ENCODE data around the gene MAP3K7.

MAP3K7 gene

GRCh38 chr6:90530882-90531281, 56.0 kb downstream of the MAP3K7 start:
- DNase-seq (ENCODE audit: low read depth in 2 of 2, low spot score in 1 of 2) = no peak

- no peak for DNase-seq (ENCODE audit: low read depth in 2 of 2, low spot score in 1 of 2)
Measured at GRCh38 chr6:90525421-90525820, 61.5 kb downstream of the MAP3K7 start.

GRCh38 chr6:90523779-90524310, 63.0 kb downstream of the MAP3K7 start:
- no peak for DNase-seq (ENCODE audit: low read depth in 2 of 2, low spot score in 1 of 2)

GRCh38 chr6:90521955-90522354, 64.9 kb downstream of the MAP3K7 start:
- no peak for DNase-seq (ENCODE audit: low read depth in 2 of 2, low spot score in 1 of 2)

GRCh38 chr6:90516074-90516660, 70.7 kb downstream of the MAP3K7 start:
- DNase-seq (ENCODE audit: low read depth in 2 of 2, low spot score in 1 of 2) = no peak

GRCh38 chr6:90514496-90514895, 72.4 kb downstream of the MAP3K7 start:
- no peak for DNase-seq (ENCODE audit: low read depth in 2 of 2, low spot score in 1 of 2)

- DNase-seq (ENCODE audit: low read depth in 2 of 2, low spot score in 1 of 2) = no peak
Measured at GRCh38 chr6:90508753-90509152, 78.1 kb downstream of the MAP3K7 start.

GRCh38 chr6:90502866-90503407, 83.9 kb downstream of the MAP3K7 start:
- no peak for DNase-seq (ENCODE audit: low read depth in 2 of 2, low spot score in 1 of 2)

- DNase-seq (ENCODE audit: low read depth in 2 of 2, low spot score in 1 of 2) = no peak
Measured at GRCh38 chr6:90502381-90502780, 84.5 kb downstream of the MAP3K7 start.

- no peak for DNase-seq (ENCODE audit: low read depth in 2 of 2, low spot score in 1 of 2)
Measured at GRCh38 chr6:90500458-90500857, 86.4 kb downstream of the MAP3K7 start.

- DNase-seq (ENCODE audit: low read depth in 2 of 2, low spot score in 1 of 2) = no peak
Measured at GRCh38 chr6:90497411-90497810, 89.5 kb downstream of the MAP3K7 start.

- DNase-seq (ENCODE audit: low read depth in 2 of 2, low spot score in 1 of 2) = no peak
Measured at GRCh38 chr6:90496258-90497016, 90.4 kb downstream of the MAP3K7 start.

GRCh38 chr6:90495216-90495817, 91.6 kb downstream of the MAP3K7 start:
- DNase-seq (ENCODE audit: low read depth in 2 of 2, low spot score in 1 of 2) = no peak

GRCh38 chr6:90494067-90494780, 92.6 kb downstream of the MAP3K7 start:
- no peak for DNase-seq (ENCODE audit: low read depth in 2 of 2, low spot score in 1 of 2)

GRCh38 chr6:90493332-90493731, 93.5 kb downstream of the MAP3K7 start:
- no peak for DNase-seq (ENCODE audit: low read depth in 2 of 2, low spot score in 1 of 2)

- no peak for DNase-seq (ENCODE audit: low read depth in 2 of 2, low spot score in 1 of 2)
Measured at GRCh38 chr6:90492798-90493197, 94.1 kb downstream of the MAP3K7 start.

- DNase-seq (ENCODE audit: low read depth in 2 of 2, low spot score in 1 of 2) = no peak
Measured at GRCh38 chr6:90492369-90492768, 94.5 kb downstream of the MAP3K7 start.

GRCh38 chr6:90490030-90490716, 96.7 kb downstream of the MAP3K7 start:
- DNase-seq (ENCODE audit: low read depth in 2 of 2, low spot score in 1 of 2) = no peak

- DNase-seq (ENCODE audit: low read depth in 2 of 2, low spot score in 1 of 2) = no peak
Measured at GRCh38 chr6:90488816-90489215, 98.1 kb downstream of the MAP3K7 start.

- DNase-seq (ENCODE audit: low read depth in 2 of 2, low spot score in 1 of 2) = no peak
Measured at GRCh38 chr6:90485635-90486277, 101.1 kb downstream of the MAP3K7 start.

Data from stimulated activated CD8-positive, alpha-beta memory T cell treated with anti-CD3 and anti-CD28 coated beads, Interleukin-4, amount 100 ng/mL, for 1 hour (primary cell).